H1 (cell line): Measurements from ENCODE around the gene TOM1. TPM values are rescaled to one million over a fixed set of nuclear protein-coding genes. Genes with fewer than 3 reads are reported as not detected.

Experiments used
- CTCF ChIA-PET: fragments of 300-600 bp; sonication (Branson Sonifier 250); formaldehyde crosslinking; loops from one replicate; lab custom pipeline; 2021; ENCODE audit not compliant: partially characterized antibody; lab: Charles Lee
- POLR2A ChIA-PET: fragments of 300-600 bp; sonication (Branson Sonifier 250); formaldehyde crosslinking; loops from one replicate; lab custom pipeline; 2021; ENCODE audit warnings: inconsistent platforms; ENCODE audit not compliant: partially characterized antibody; lab: Charles Lee
- DNase-seq, 2 experiments: peaks; one replicate each; pipeline versions ENCODE4 v3.0.0 to v3.0.0-alpha.2; 2010 to 2022; ENCODE audit warnings: low spot score in 2 of 2, low read depth in 1 of 2, mixed read lengths in 1 of 2
- FAIRE-seq: peaks from 2 replicates; lab custom pipeline; 2011; peaks lifted over from hg19 to GRCh38; lab: Jason Lieb, UNC
- H2AFZ ChIP-seq: 2 replicates; pipeline ENCODE4 v1.8.1; 2012; ENCODE audit warnings: low read length, inconsistent platforms
- H2AK5ac ChIP-seq: 2 replicates; pipeline ENCODE4 v1.6.1; 2013; ENCODE audit warnings: low read depth, low read length
- H2BK120ac ChIP-seq: replicated peaks from 2 replicates; pipeline ENCODE3; 2013; ENCODE audit warnings: low read depth, low read length, inconsistent platforms
- H2BK12ac ChIP-seq: 2 replicates; pipeline ENCODE4 v1.6.1; 2013; ENCODE audit warnings: low read depth, low read length
- H2BK15ac ChIP-seq: 2 replicates; pipeline ENCODE4 v1.6.1; 2013; ENCODE audit warnings: low read length
- H2BK20ac ChIP-seq: 2 replicates; pipeline ENCODE4 v1.6.1; 2013; ENCODE audit warnings: low read length
- H2BK5ac ChIP-seq: 2 replicates; pipeline ENCODE4 v1.6.1; 2013; ENCODE audit warnings: low read depth, low read length
- H3K14ac ChIP-seq: 2 replicates; pipeline ENCODE4 v1.6.1; 2013; ENCODE audit warnings: inconsistent platforms; ENCODE audit not compliant: insufficient read length
- H3K18ac ChIP-seq: 2 replicates; pipeline ENCODE4 v1.6.1; 2013; ENCODE audit warnings: low read length; ENCODE audit errors: extremely low read depth
- H3K23ac ChIP-seq: 2 replicates; pipeline ENCODE4 v1.6.1; 2013; ENCODE audit warnings: inconsistent platforms; ENCODE audit not compliant: insufficient read length
- H3K23me2 ChIP-seq: 2 replicates; pipeline ENCODE4 v1.6.1; 2013; ENCODE audit warnings: low read depth, low read length
- H3K27ac ChIP-seq: 2 replicates; pipeline ENCODE4 v1.6.1; 2011; ENCODE audit warnings: low read depth, low read length, inconsistent platforms
- H3K27me3 ChIP-seq, 4 experiments: replicated peaks in 1 of 4; 1 replicate in 1 of 4; 2 replicates in 3 of 4; pipeline versions ENCODE4 v1.6.1 to v1.8.1; 2011 to 2013; ENCODE audit warnings: low read length in 3 of 4, mild to moderate bottlenecking in 3 of 4, inconsistent platforms in 2 of 4, mixed read lengths in 2 of 4, moderate library complexity in 1 of 4; ENCODE audit not compliant: control insufficient read depth in 3 of 4, insufficient read depth in 3 of 4; ENCODE audit errors: extremely low read depth in 1 of 4
- H3K36me3 ChIP-seq, 4 experiments: 2 replicates each; pipeline versions ENCODE4 v1.6.1 to v1.8.1; 2011 to 2013; ENCODE audit warnings: mild to moderate bottlenecking in 4 of 4, low read length in 3 of 4, moderate library complexity in 2 of 4, control low read depth in 1 of 4, inconsistent platforms in 1 of 4; ENCODE audit not compliant: insufficient read depth in 4 of 4, control insufficient read depth in 2 of 4
- H3K4ac ChIP-seq: replicated peaks from 2 replicates; pipeline ENCODE3; 2013; ENCODE audit warnings: low read length, low read depth, mixed read lengths, inconsistent platforms; ENCODE audit not compliant: insufficient read length
- H3K4me1 ChIP-seq, 4 experiments: replicated peaks in 1 of 4; 1 replicate in 1 of 4; 2 replicates in 3 of 4; pipeline versions ENCODE4 v1.6.1 to v1.8.1; 2011 to 2013; ENCODE audit warnings: low read length in 3 of 4, inconsistent platforms in 2 of 4, mixed read lengths in 1 of 4; ENCODE audit not compliant: insufficient read depth in 4 of 4, control insufficient read depth in 3 of 4
- H3K4me2 ChIP-seq, 2 experiments: 2 replicates each; pipeline versions ENCODE4 v1.6.1 to v1.8.1; 2011 to 2013; ENCODE audit warnings: low read depth in 2 of 2, low read length in 2 of 2, control low read depth in 1 of 2, inconsistent platforms in 1 of 2, mild to moderate bottlenecking in 1 of 2; ENCODE audit not compliant: insufficient read depth in 1 of 2
- H3K4me3 ChIP-seq, 4 experiments: fragments of 200-600, 300-600 bp in 1 of 4; sonication (generic), shearing (Covaris generic), sonication (Bioruptor Twin) in 1 of 4; 2 replicates each; pipeline versions ENCODE4 v1.5.1 to v1.8.1; 2011 to 2016; ENCODE audit warnings: low read length in 4 of 4, low read depth in 3 of 4, control low read depth in 2 of 4, inconsistent platforms in 2 of 4, mild to moderate bottlenecking in 2 of 4, mixed read lengths in 1 of 4, moderate library complexity in 1 of 4; ENCODE audit not compliant: insufficient read depth in 2 of 4; ENCODE audit errors: extremely low read depth in 1 of 4
- H3K56ac ChIP-seq: replicated peaks from 2 replicates; pipeline ENCODE3; 2013; ENCODE audit warnings: low read depth, mild to moderate bottlenecking, mixed read lengths, low read length, inconsistent platforms; ENCODE audit not compliant: insufficient read length
- H3K79me1 ChIP-seq: 2 replicates; pipeline ENCODE4 v1.6.1; 2013; ENCODE audit warnings: low read depth, low read length, control low read depth
- H3K79me2 ChIP-seq, 2 experiments: 2 replicates each; pipeline versions ENCODE4 v1.6.1 to v1.8.1; 2012 to 2013; ENCODE audit warnings: low read length in 2 of 2, mild to moderate bottlenecking in 2 of 2, inconsistent platforms in 1 of 2; ENCODE audit not compliant: insufficient read depth in 2 of 2, control insufficient read depth in 1 of 2
- H3K9ac ChIP-seq, 4 experiments: replicated peaks in 1 of 4; 1 replicate in 1 of 4; 2 replicates in 3 of 4; pipeline versions ENCODE4 v1.6.1 to v1.8.1; 2011 to 2013; ENCODE audit warnings: low read depth in 3 of 4, low read length in 3 of 4, control low read depth in 2 of 4, mild to moderate bottlenecking in 2 of 4, moderate library complexity in 2 of 4, inconsistent platforms in 1 of 4; ENCODE audit errors: extremely low read depth in 1 of 4
- H3K9me3 ChIP-seq, 2 experiments: 2 replicates each; pipeline versions ENCODE4 v1.6.1 to v1.8.1; 2012 to 2013; ENCODE audit warnings: mild to moderate bottlenecking in 2 of 2, moderate library complexity in 2 of 2, control low read depth in 1 of 2, inconsistent platforms in 1 of 2, low read depth in 1 of 2, low read length in 1 of 2, mixed read lengths in 1 of 2; ENCODE audit not compliant: insufficient read depth in 2 of 2
- H4K20me1 ChIP-seq, 2 experiments: replicated peaks in 1 of 2; 2 replicates each; pipeline versions ENCODE3 to v1.8.1; 2011 to 2013; ENCODE audit warnings: inconsistent platforms in 2 of 2, low read length in 2 of 2, mild to moderate bottlenecking in 1 of 2; ENCODE audit not compliant: insufficient read depth in 2 of 2, control insufficient read depth in 1 of 2
- H4K5ac ChIP-seq: 2 replicates; pipeline ENCODE4 v1.6.1; 2013; ENCODE audit warnings: low read length, low read depth, mixed read lengths, inconsistent platforms; ENCODE audit not compliant: insufficient read length
- H4K8ac ChIP-seq: 2 replicates; pipeline ENCODE4 v1.8.0; 2013; ENCODE audit warnings: mild to moderate bottlenecking, moderate library complexity, low read length, inconsistent platforms; ENCODE audit not compliant: insufficient read depth; ENCODE audit errors: extremely low read depth
- H4K91ac ChIP-seq: replicated peaks from 2 replicates; pipeline ENCODE3; 2013; ENCODE audit warnings: low read length, mixed read lengths, inconsistent platforms; ENCODE audit not compliant: insufficient read length
- CEBPB ChIP-seq: IDR thresholded peaks from 2 replicates; pipeline ENCODE4 v1.6.1; 2012; ENCODE audit warnings: low read depth, low read length
- CREB1 ChIP-seq: IDR thresholded peaks from 2 replicates; pipeline ENCODE4 v1.6.1; 2012; ENCODE audit warnings: inconsistent platforms
- EZH2 ChIP-seq: fragments of 200-600 bp; sonication (generic); IDR thresholded peaks from 2 replicates; pipeline ENCODE4 v1.7.1; 2012; ENCODE audit warnings: low read depth, mild to moderate bottlenecking, moderate library complexity, low read length, inconsistent platforms; ENCODE audit not compliant: severe bottlenecking
- FOSL1 ChIP-seq: IDR thresholded peaks from 2 replicates; pipeline ENCODE4 v1.6.1; 2011; ENCODE audit warnings: mild to moderate bottlenecking, low read depth, low read length, moderate library complexity; ENCODE audit not compliant: insufficient read depth
- HDAC6 ChIP-seq: IDR thresholded peaks from one replicate; pipeline ENCODE4 v1.7.1; 2012; ENCODE audit warnings: low read depth, mild to moderate bottlenecking, inconsistent platforms, low read length, moderate library complexity
- KDM5A ChIP-seq: fragments of 200-600 bp; IDR thresholded peaks from 2 replicates; pipeline ENCODE4 v1.7.1; 2012; ENCODE audit warnings: mild to moderate bottlenecking, low read length, inconsistent platforms, mixed read lengths
- RNF2 ChIP-seq: fragments of 200-900, 300-1000 bp; sonication (generic); IDR thresholded peaks from 2 replicates; pipeline ENCODE4 v1.7.1; 2016; ENCODE audit warnings: borderline replicate concordance, low read depth, mild to moderate bottlenecking, antibody characterized with exemption, low read length; ENCODE audit not compliant: poor library complexity, severe bottlenecking; ENCODE audit errors: missing control alignments
- TBP ChIP-seq: IDR thresholded peaks from 2 replicates; pipeline ENCODE4 v1.6.1; 2011; ENCODE audit warnings: low read depth, low read length, improper control_type of control experiment
- YY1 ChIP-seq: IDR thresholded peaks from 2 replicates; pipeline ENCODE4 v1.6.1; 2011; ENCODE audit warnings: low read depth, mild to moderate bottlenecking, low read length
- WGBS, 2 experiments: shearing (Covaris generic) in 1 of 2; methylation state at CpG; one replicate each; pipeline versions ENCODE4 v1.1.6 to v1.1.7; 2013 to 2015; ENCODE audit warnings: low lambda C conversion rate in 2 of 2, mixed read lengths in 2 of 2, inconsistent platforms in 1 of 2, low coverage in 1 of 2, missing lambda C conversion rate in 1 of 2; ENCODE audit not compliant: insufficient replicate concordance in 2 of 2, insufficient coverage in 1 of 2, insufficient read length in 1 of 2; ENCODE audit errors: extremely low coverage in 1 of 2, missing lambda C conversion rate in 1 of 2; 5-methylcytosine and 5-hydroxymethylcytosine counted together
- polyA plus RNA-seq, 7 experiments: library from polyadenylated mRNA; depleted of rRNA in 3 of 7; stranded (reverse) in 5 of 7; unstranded in 2 of 7; fragments of >200 nt in 5 of 7; fragments of 200-250 nt in 2 of 7; gene quantifications; 1 replicate in 5 of 7; 2 replicates in 1 of 7; 4 replicates in 1 of 7; pipeline versions ENCODE4 v1.2.1 to v1.2.3, GENCODE V29; 2011 to 2013; ENCODE audit warnings: missing spikeins in 2 of 7, mixed read lengths in 2 of 7
- total RNA-seq: library from RNA; stranded (reverse); fragmentation: NEBNext Ultra II Directional; extraction: Animal tissue kit (Norgen Biotek cat#: 25700); gene quantifications from 2 replicates; pipeline ENCODE4 v1.2.1, GENCODE V29; 2021

TOM1 gene
- total and polyA plus RNA-seq, 2 of the 8 experiments (the other 6 are each of a cell fraction or from before 2014, with no cell fraction given): 25.1 to 39.2 TPM

DNA sequence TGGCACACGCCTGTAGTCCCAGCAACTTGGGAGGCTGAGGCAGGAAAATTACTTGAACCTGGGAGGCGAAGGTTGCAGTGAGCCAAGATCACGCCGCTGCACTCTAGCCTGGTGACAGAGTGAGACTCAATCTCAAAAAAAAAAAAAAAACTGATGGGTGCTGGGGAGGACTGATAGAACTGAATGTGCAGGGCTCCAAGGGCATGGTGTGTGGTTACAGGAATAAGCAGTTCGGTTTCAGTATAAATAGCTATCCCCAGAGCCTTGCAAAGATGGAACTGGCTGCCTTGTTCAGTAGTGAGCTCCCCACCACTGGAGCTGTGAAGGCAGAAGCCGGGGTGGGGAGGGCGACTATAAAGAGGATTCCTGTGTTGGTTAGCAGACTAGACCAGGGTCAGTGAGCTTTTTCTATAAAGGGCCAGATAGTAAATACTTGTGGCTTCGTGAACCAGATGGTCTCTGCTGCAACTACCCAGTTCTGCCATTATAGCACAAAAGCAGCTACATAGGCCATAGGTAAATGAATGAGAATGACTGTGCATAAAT lies 5.9 kb downstream of the TOM1 start:
- Histone ChIP-seq H4K5ac (no peak overlapping the region), H3K36me3 (no peaks in the 10 kb centered on the region), H4K8ac (no peak overlapping the region), H2AK5ac (no peak overlapping the region), H3K79me2 (no peaks in the 10 kb centered on the region), H3K23me2 (no peaks in the 10 kb centered on the region; the same call in 1 of the 2 replicates), H2BK15ac (no peak overlapping the region), H3K9ac (no peak overlapping the region), H3K14ac (no peak overlapping the region), H3K9me3 (no peaks in the 10 kb centered on the region), H3K4me3 (no peak overlapping the region), H2BK20ac (no peak overlapping the region), H2BK5ac (no peak overlapping the region), H3K27me3 (no peaks in the 10 kb centered on the region), H2AFZ (no peak overlapping the region), H3K23ac (no peak overlapping the region), H3K56ac (no peak overlapping the region), H4K20me1 (peaks cover 0 to 2% of the 10 kb centered on the region in 2 experiments)
- WGBS, 2 experiments: 92% methylated on average over 5 of the region's 8 CpGs; no CpG with 5 or more reads in 1 of the 2 experiments
- no peak for FAIRE-seq
- CTCF ChIA-PET: interaction anchor here (1.0 to 1.3 kb wide), 2 partner anchors 8 to 28 kb away, joined by 4 read pairs; no protein-coding TSS in a partner anchor
- TF ChIP-seq CEBPB (no peak), CREB1 (no peak), TBP (no peak), HDAC6 (no peak), KDM5A (no peak), RNF2 (no peak), EZH2 (no peak), YY1 (no peak), FOSL1 (no peak)
- TF ChIP-seq, all 59 proteins: peak for 0
- no peak overlapping the region for H3K18ac ChIP-seq
- no peak for DNase-seq
- peaks cover 0 to under 1% (median under 1%) of the 10 kb centered on the region in 4 experiments; a peak in 3 of 7 replicates for H3K4me1 ChIP-seq
- no peak overlapping the region for H2BK12ac ChIP-seq
- H4K91ac ChIP-seq: no peak overlapping the region
- POLR2A ChIA-PET: interaction anchor here (0.7 to 1.9 kb wide), 2 partner anchors 11 kb away, joined by 3 to 4 read pairs; no protein-coding TSS in a partner anchor
- H3K79me1 ChIP-seq: no peaks in the 10 kb centered on the region
- H2BK120ac ChIP-seq: no peak overlapping the region
- no peak overlapping the region for H3K27ac ChIP-seq
- H3K4me2 ChIP-seq: no peak overlapping the region
- no peak overlapping the region for H3K4ac ChIP-seq
